ENCODE results near the gene NUP98.

DNA sequence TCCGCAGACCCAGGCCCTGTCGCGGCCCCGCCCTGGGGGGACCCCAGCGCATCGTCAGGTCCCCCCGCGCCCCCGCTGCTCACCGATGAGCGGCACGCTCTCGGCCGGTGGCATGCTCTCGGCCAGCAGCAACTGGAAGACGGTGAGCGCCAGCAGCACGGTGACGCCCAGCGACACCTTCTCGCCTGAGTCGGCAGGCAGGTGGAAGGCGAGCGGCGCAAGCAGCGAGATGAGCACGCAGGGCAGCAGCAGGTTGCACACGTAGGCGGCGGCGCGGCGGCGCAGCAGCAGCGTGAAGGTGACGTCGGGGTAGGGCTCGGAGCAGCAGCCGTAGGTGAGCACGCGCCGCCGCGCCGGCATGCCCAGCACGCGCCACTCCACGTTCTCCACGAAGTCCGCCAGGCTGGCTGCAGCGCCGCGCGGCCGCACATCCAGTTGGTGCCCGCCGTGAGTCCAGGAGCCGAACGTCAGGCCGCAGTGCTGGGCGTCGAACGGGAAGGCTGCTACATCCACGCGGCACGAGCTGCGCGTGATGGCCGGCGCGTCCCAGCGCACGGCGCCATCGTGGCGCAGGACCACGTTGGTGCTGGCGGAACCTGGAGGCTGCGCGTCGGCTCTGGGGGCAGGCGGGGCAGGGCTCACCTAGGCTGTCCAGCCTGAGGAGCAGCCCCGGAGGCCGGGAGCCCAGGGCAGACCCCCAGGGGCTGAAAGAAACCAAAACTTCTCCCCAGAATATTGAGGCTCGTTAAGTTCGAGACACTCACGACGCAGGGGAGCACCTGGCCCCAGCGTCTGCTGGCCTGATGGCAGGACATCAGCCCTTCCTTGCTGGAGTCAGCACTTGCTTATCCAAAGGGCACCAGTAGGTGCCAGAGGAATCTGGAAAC is 130.0 kb downstream of the NUP98 start:
- TF ChIP-seq, protein P1, sequence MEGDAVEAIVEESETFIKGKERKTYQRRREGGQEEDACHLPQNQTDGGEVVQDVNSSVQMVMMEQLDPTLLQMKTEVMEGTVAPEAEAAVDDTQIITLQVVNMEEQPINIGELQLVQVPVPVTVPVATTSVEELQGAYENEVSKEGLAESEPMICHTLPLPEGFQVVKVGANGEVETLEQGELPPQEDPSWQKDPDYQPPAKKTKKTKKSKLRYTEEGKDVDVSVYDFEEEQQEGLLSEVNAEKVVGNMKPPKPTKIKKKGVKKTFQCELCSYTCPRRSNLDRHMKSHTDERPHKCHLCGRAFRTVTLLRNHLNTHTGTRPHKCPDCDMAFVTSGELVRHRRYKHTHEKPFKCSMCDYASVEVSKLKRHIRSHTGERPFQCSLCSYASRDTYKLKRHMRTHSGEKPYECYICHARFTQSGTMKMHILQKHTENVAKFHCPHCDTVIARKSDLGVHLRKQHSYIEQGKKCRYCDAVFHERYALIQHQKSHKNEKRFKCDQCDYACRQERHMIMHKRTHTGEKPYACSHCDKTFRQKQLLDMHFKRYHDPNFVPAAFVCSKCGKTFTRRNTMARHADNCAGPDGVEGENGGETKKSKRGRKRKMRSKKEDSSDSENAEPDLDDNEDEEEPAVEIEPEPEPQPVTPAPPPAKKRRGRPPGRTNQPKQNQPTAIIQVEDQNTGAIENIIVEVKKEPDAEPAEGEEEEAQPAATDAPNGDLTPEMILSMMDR (conservative IDR thresholded peaks at IDR 0.05) = no peak
- TF ChIP-seq EZH2 (IDR thresholded peaks at IDR 0.05; ENCODE audit: low read depth) = no peak
